Mononuclear cell (primary cell): ENCODE measurements around the gene CIT. TPM values are rescaled to one million over a fixed set of nuclear protein-coding genes. Genes with fewer than 3 reads are reported as not detected.
"Not testable (repeated sequence)": the region's sequence is repeated elsewhere in the genome, so short reads cannot be mapped to it uniquely, and the experiment has no call there.

Experiments used
- H3K27me3 ChIP-seq: 2 replicates; pipeline ENCODE4 v1.6.0; 2011; ENCODE audit warnings: low read length, control low read depth; ENCODE audit not compliant: insufficient read depth
- H3K4me1 ChIP-seq: 2 replicates; pipeline ENCODE4 v1.5.1; 2011; ENCODE audit warnings: mild to moderate bottlenecking, low read length, control low read depth; ENCODE audit not compliant: insufficient read depth
- H3K4me3 ChIP-seq: 2 replicates; pipeline ENCODE4 v1.5.1; 2011; ENCODE audit warnings: mild to moderate bottlenecking, low read length, moderate library complexity
- H3K9me3 ChIP-seq: 2 replicates; pipeline ENCODE4 v1.5.1; 2011; ENCODE audit warnings: low read depth, mild to moderate bottlenecking, control low read depth, low read length
- total RNA-seq: library from RNA; depleted of rRNA; stranded (reverse); fragments of >200 nt; gene quantifications from one replicate; pipeline ENCODE4 v1.2.3, GENCODE V29; 2012

The CIT gene, protein sequence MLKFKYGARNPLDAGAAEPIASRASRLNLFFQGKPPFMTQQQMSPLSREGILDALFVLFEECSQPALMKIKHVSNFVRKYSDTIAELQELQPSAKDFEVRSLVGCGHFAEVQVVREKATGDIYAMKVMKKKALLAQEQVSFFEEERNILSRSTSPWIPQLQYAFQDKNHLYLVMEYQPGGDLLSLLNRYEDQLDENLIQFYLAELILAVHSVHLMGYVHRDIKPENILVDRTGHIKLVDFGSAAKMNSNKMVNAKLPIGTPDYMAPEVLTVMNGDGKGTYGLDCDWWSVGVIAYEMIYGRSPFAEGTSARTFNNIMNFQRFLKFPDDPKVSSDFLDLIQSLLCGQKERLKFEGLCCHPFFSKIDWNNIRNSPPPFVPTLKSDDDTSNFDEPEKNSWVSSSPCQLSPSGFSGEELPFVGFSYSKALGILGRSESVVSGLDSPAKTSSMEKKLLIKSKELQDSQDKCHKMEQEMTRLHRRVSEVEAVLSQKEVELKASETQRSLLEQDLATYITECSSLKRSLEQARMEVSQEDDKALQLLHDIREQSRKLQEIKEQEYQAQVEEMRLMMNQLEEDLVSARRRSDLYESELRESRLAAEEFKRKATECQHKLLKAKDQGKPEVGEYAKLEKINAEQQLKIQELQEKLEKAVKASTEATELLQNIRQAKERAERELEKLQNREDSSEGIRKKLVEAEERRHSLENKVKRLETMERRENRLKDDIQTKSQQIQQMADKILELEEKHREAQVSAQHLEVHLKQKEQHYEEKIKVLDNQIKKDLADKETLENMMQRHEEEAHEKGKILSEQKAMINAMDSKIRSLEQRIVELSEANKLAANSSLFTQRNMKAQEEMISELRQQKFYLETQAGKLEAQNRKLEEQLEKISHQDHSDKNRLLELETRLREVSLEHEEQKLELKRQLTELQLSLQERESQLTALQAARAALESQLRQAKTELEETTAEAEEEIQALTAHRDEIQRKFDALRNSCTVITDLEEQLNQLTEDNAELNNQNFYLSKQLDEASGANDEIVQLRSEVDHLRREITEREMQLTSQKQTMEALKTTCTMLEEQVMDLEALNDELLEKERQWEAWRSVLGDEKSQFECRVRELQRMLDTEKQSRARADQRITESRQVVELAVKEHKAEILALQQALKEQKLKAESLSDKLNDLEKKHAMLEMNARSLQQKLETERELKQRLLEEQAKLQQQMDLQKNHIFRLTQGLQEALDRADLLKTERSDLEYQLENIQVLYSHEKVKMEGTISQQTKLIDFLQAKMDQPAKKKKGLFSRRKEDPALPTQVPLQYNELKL (N-terminal part only)
- total RNA-seq = 0.84 TPM

DNA sequence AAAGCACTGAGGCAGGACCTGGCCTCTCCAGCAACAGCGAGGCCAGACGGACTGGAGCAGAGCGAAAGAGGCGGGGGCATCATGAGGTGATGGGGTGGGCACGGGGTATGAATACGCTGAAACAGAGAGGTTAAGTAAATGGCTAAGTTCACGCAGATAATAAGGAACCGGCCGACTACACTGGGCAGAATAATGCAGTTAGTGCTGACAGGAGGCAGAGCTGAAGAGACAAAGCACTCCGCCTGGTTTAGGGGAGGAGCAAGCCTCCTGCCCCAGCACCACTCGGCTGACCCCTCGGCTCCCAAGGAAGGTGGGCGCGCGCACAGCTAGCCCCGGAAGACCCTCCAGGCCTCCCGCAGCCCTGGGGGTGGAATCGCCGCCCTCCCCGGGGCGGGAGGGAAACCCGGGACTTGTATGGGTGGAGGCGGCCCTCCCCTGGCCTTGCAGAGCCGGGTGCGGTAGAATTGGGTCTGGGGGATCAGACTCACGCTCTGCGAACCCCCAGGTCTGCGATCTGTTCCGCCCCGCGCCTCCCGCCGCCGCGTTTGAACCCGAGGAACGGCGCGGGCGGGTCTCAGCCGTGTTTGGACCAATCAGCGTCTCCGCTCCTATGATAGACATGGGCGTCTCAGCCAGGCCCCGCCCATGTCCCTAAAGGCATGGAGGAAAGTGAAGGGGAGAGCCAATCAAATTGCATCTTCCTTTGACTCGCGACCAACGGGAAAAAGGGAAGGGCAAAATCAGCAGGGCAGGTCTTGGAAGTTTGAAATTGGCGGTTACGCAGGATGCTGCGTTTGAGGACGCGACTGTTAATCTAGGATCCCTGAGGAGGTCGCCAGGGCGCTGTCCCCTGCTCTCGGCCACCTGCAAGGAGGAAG is at the start of gene CIT:
Gene CIT, minus strand, starts transcription at position 560 of the 878 bp plus-strand sequence. CDS start 1,152 bp downstream, outside the sequence.
- Histone ChIP-seq H3K4me1 (peaks cover 15% of the 10 kb centered on the region), H3K9me3 (no peaks in the 10 kb centered on the region), H3K4me3 (peak within 1 kb of the TSS; percentile 80), H3K27me3 (peaks cover 2% of the 10 kb centered on the region)

DNA sequence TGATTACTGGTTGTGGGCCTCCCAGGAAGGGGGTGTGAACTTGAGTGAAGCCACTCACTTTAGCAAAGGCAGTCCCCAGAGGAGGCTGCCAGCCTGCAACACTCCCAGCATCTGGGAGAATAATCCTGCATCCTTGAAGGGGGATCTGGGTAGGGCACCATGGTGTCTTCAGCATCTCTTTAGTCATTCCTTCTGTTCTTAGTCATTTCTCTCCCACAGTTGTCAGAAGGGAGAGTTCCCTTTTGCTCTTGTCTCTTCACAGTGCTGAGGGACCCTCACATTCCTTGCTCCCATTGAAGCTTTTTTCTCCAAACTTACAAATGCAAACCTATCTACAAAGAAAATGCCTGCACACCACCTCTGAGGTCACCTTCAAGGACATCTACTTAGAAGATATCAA is 48.1 kb upstream of the CIT start:
- H3K9me3 ChIP-seq = no peaks in the 10 kb centered on the region
- H3K4me3 ChIP-seq = no peak overlapping the region
- no peaks in the 10 kb centered on the region for H3K27me3 ChIP-seq
- no peaks in the 10 kb centered on the region for H3K4me1 ChIP-seq

DNA sequence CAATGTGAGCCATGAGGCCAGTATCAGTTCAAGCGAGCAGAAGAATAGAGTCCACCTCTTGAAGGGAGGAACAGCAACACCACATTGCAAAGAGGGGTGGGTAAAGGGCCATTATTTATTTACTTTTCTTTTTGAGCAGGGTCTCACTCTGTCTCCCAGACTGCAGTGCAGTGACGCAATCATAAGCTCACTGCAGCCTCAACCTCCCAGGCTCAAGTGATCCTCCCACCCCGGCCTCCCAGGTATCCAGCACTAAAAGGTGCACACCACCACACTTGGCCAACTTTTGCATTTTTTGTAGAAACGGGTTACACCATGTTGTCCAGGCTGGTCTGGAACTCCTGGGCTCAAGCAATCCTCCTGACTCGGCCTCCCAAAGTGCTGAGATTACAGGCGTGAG is 42.9 kb upstream of the CIT start:
- Histone ChIP-seq H3K27me3 (no peaks in the 10 kb centered on the region), H3K9me3 (no peaks in the 10 kb centered on the region), H3K4me3 (no peak overlapping the region), H3K4me1 (no peaks in the 10 kb centered on the region)

DNA sequence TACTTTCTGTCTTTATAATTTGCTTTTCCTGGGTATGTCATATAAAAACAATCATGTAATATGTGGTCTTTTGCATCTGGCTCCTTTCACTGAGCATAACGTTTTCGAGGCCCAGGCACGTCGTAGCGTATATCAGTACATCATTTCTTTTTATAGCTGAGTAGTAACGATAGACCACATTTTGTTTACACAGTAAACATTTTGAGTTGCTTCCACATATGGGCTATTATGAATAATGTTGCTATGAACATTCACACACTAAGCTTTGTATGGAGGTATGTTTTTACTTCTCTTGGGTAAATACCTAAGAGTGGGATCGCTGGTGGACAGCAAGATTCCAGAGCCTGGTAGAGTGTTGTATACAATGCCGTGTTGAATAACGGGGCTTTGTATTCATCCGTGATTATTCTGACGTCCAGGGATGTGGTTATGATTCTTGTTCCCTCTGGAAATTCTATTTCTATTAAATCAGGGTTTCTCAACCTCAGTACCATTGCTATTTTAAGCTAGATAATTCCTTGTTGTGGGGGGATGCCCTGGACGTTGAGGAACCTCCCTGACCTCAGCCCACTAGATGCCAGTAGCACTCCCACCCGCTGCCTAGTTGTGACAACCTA is 38.9 kb upstream of the CIT start:
- H3K4me3 ChIP-seq = no peak overlapping the region
- H3K9me3 ChIP-seq = no peaks in the 10 kb centered on the region
- H3K27me3 ChIP-seq = no peaks in the 10 kb centered on the region
- no peaks in the 10 kb centered on the region for H3K4me1 ChIP-seq

DNA sequence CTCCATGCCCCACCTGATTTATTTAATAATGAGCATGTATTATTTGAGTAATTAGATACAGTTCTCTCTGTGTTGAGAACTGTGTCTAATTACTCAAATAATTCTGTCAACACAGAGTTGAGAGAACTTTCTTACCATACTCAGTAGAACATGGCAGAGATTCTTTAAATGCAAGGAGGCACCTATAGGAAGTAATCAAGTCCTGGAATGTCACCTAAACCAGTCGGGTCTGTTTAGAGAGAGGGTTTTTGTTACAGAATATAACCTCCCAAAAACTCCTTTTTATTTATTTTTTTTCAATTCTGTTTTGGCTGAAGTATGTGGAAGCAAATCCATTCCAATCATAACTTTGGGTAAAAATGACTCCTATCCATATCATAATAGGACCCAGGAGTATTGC is 37.5 kb upstream of the CIT start:
- Histone ChIP-seq H3K27me3 (no peaks in the 10 kb centered on the region), H3K4me3 (no peak overlapping the region), H3K9me3 (no peaks in the 10 kb centered on the region), H3K4me1 (no peaks in the 10 kb centered on the region)

DNA sequence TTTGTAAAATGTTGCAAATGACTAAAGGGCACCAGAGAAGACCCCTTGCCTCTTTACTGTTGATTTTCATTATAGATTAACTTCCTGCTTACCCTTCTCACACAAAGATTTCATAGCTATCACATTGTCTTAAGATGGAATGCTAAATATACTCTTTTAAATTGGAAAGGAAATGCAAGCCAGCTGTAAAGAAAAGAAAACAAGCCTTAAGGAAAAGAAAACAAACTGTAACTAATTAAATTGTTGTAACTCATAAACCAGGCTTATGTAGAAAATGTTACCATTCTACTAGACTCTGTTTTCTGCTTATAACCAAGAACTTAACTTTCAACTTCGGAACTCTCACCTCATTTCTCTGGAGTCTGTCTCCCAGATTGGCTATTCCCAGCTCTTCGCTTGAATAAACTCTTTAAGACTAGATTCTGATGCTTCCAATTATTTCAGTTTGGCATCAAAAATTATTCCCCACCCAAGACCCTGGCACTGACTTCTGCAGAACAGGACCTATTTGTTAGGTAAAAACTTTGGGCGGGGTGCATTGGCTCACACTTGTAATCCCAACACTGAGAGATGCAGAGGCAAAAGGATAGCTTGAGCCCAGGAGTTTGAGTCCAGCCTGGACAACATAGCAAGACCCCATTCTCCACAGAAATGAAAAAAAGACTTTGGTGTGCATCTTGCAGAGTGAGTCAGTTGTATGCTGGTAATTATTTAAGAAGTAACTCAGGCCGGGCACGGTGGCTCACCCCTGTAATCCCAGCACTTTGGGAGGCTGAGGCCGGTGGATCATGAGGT is 36.6 kb upstream of the CIT start:
- H3K27me3 ChIP-seq = no peaks in the 10 kb centered on the region
- no peak overlapping the region for H3K4me3 ChIP-seq
- H3K4me1 ChIP-seq = no peaks in the 10 kb centered on the region
- no peaks in the 10 kb centered on the region for H3K9me3 ChIP-seq

DNA sequence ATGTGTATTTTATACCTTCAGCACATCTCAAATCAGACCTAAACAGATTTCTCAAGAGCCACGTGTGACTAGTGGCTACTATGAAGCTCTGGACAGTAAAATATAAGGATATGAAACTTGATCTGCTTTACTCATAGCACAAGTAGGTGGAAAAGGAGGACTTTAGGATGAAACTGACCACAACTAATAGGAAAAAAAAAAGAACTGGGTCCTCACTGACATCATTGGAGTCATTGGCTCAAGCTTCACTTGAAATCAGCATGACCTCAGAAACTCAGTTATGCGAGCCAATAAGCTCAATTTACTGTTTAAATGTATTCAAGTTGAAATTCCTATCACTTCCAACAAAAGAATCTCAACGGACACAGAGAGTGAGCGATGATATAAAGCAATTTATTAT is 34.1 kb upstream of the CIT start:
- H3K9me3 ChIP-seq = no peaks in the 10 kb centered on the region
- no peaks in the 10 kb centered on the region for H3K4me1 ChIP-seq
- H3K4me3 ChIP-seq = no peak overlapping the region
- H3K27me3 ChIP-seq = no peaks in the 10 kb centered on the region

DNA sequence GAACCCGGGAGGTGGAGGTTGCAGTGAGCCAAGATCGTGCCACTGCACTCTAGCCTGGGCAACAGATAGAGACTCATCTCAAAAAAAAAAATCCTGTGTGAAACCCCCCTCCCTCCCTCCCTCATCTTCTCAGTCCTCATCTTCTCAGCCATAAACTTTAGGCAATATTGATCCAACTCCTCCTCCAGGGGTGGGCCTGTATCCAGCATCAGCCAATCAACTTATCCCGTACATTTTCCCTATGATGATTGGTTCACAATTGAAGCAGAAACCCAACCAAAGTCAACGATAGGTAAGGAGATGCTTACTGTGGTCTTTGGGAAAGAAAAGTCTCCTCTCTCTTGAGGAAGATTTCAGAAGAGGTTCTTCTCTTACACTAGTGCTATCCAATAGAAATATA is 33.5 kb upstream of the CIT start:
- no peaks in the 10 kb centered on the region for H3K9me3 ChIP-seq
- no peaks in the 10 kb centered on the region for H3K4me1 ChIP-seq
- H3K4me3 ChIP-seq = no peak overlapping the region
- no peaks in the 10 kb centered on the region for H3K27me3 ChIP-seq

DNA sequence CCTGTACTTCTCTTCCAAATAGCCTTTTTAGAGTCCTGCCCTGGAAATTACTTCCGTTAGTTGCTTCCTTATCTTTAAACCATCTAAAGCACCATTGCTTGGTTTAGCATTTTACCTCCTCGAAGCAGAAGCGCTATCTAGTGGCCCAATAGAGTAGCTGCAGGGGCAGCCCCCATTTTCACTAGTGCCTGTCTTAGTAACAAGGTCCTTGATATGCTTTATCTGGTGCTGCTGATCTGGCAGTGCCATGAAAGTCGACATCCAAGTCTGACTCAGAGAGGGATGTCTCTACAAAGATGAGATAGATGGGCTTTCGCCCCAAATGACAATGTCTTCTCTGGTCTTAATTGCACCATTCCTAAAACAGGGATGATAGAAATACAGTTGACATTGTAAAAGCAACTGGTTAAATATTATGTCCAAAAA is 25.0 kb upstream of the CIT start:
- Histone ChIP-seq H3K9me3 (no peaks in the 10 kb centered on the region), H3K4me1 (no peaks in the 10 kb centered on the region), H3K27me3 (no peaks in the 10 kb centered on the region)

DNA sequence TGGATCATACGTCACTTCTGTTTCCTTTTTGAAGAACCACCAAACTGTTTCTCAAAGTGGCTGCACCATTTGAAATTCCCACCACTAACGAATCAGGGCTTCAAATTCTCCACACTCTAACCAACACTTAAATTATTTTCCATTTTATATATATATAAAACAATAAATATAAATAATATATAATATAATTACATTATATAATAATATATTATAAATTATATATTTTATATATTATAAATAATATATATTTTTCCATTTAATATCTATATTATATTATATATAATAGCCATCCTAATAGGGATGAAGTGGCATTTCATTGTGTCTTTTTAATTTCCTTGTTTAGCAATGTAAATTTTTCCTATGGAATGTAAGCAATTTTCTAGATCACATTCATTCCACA is 24.6 kb upstream of the CIT start:
- H3K4me1 ChIP-seq = no peaks in the 10 kb centered on the region
- H3K4me3 ChIP-seq = no peak overlapping the region

More for the DNA sequence above, 25.0 kb upstream of the CIT start:
- no peak overlapping the region for H3K4me3 ChIP-seq

DNA sequence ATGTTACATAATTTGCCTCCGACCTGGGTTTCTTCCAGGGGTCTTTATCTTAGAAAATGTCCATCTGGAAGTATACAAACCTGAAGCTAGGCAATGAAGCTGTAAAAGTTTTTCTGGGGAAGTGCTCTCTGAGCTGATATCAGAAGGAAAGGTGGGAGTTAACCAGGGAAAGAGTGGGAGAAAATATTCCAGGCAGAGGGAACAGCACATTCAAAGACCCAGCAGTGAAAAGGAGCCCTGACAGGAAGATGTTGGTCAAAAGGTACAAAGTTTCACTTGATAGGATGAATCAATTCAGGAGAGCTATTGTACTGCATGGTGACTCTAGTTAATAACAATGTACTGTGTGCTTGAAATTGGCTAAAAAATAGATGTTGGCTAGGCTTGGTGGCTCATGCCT is 17.8 kb upstream of the CIT start:
- Histone ChIP-seq H3K27me3 (peaks cover 4% of the 10 kb centered on the region), H3K9me3 (no peaks in the 10 kb centered on the region), H3K4me1 (no peaks in the 10 kb centered on the region), H3K4me3 (no peak overlapping the region)

More for the DNA sequence above, 24.6 kb upstream of the CIT start:
- Histone ChIP-seq H3K9me3 (no peaks in the 10 kb centered on the region), H3K27me3 (no peaks in the 10 kb centered on the region)

DNA sequence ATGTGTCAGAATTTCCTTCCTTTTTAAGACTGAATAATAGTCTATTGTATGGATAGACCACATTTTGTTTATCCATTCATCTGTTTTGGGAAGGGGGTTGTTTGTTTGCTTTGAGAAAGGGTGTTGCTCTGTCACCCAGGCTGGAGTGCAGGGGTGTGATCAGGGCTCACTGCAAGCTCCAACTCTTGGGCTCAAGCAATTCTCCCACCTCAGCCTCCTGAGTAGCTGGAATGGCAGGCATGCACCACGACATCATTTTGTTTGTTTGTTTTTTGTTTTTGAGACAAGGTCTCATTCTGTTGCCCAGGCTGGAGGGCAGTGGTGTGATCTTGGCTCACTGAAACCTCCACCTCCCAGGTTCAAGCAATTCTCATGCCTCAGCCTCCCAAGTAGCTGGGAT is 15.5 kb upstream of the CIT start:
- not testable (repeated sequence) for H3K4me1 ChIP-seq, H3K9me3 ChIP-seq, H3K4me3 ChIP-seq, H3K27me3 ChIP-seq

DNA sequence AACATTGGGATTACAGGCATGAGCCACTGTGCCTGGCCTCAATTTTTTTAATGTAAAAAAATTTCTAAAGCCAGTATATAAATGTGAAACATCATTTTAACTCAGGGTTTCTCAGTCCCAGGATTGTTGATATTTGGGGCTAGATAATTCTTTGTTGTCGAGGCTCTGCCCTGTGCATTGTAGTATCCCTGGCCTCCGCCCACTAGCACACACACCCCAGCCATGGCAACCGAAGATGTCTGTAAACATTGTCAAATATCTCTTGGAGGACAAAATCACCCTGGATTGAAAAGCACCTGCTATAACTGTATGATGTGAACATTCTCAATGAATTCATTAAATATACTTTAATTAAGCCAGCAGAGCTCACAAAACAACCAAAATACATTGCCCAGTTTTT is 8.4 kb upstream of the CIT start:
- Histone ChIP-seq H3K4me3 (no peak overlapping the region), H3K27me3 (no peaks in the 10 kb centered on the region), H3K9me3 (no peaks in the 10 kb centered on the region), H3K4me1 (no peaks in the 10 kb centered on the region)
